MM.1S (cell line): ENCODE data around the gene RPRD1A.

Experiments used
- DNase-seq: peaks from one replicate; pipeline ENCODE4 v3.0.0-alpha.2; 2015
- H2AFZ ChIP-seq: fragments of 300-600 bp; sonication (generic); 2 replicates; pipeline ENCODE4 v1.6.0; 2016; ENCODE audit warnings: antibody characterized with exemption, low read length
- H3F3A ChIP-seq: fragments of 300-600 bp; sonication (generic); 2 replicates; pipeline ENCODE4 v1.6.1; 2016; ENCODE audit warnings: mild to moderate bottlenecking, antibody characterized with exemption, low read length, moderate library complexity, mixed read lengths; ENCODE audit not compliant: insufficient read depth
- H3K27ac ChIP-seq: fragments of 300-600 bp; sonication (generic); 2 replicates; pipeline ENCODE4 v1.5.1; 2016; ENCODE audit warnings: mild to moderate bottlenecking, low read length
- H3K27me3 ChIP-seq: fragments of 300-600 bp; sonication (generic); replicated peaks from 2 replicates; pipeline ENCODE4 v1.6.0; 2016; ENCODE audit warnings: low read length; ENCODE audit not compliant: insufficient read depth
- H3K36me3 ChIP-seq: fragments of 300-600 bp; sonication (generic); replicated peaks from 2 replicates; pipeline ENCODE4 v1.6.1; 2016; ENCODE audit warnings: mild to moderate bottlenecking, low read length, mixed read lengths; ENCODE audit not compliant: insufficient read depth
- H3K4me1 ChIP-seq: fragments of 300-600 bp; sonication (generic); 2 replicates; pipeline ENCODE4 v1.6.1; 2016; ENCODE audit warnings: low read length, mixed read lengths
- H3K4me2 ChIP-seq: fragments of 300-600 bp; sonication (generic); 2 replicates; pipeline ENCODE4 v1.6.0; 2016; ENCODE audit warnings: low read depth, low read length
- H3K4me3 ChIP-seq: fragments of 300-600 bp; sonication (generic); 2 replicates; pipeline ENCODE4 v1.5.1; 2016; ENCODE audit warnings: low read length, mixed read lengths
- H3K79me2 ChIP-seq: fragments of 300-600 bp; sonication (generic); 2 replicates; pipeline ENCODE4 v1.6.1; 2016; ENCODE audit warnings: mixed run types, low read length, mixed read lengths
- H3K9ac ChIP-seq: fragments of 300-600 bp; sonication (generic); 2 replicates; pipeline ENCODE4 v1.6.1; 2016; ENCODE audit warnings: low read length, mixed read lengths
- H3K9me2 ChIP-seq: fragments of 300-600 bp; sonication (generic); replicated peaks from 2 replicates; pipeline ENCODE4 v1.6.1; 2016; ENCODE audit warnings: mild to moderate bottlenecking, low read length, mixed read lengths; ENCODE audit not compliant: insufficient read depth
- H3K9me3 ChIP-seq: fragments of 300-600 bp; sonication (generic); replicated peaks from 2 replicates; pipeline ENCODE4 v1.6.1; 2016; ENCODE audit warnings: mild to moderate bottlenecking, low read length, mixed read lengths; ENCODE audit not compliant: insufficient read depth
- H4K20me1 ChIP-seq: fragments of 300-600 bp; sonication (generic); 2 replicates; pipeline ENCODE4 v1.6.1; 2016; ENCODE audit warnings: mild to moderate bottlenecking, low read length, moderate library complexity, mixed read lengths; ENCODE audit not compliant: insufficient read depth
- EZH2 ChIP-seq: fragments of 300-600 bp; sonication (generic); optimal IDR thresholded peaks from 2 replicates; pipeline ENCODE3; 2017; ENCODE audit warnings: low read depth, mild to moderate bottlenecking, antibody characterized with exemption, low read length, mixed read lengths
- EZH2phosphoT487 ChIP-seq: fragments of 300-600 bp; sonication (generic); IDR thresholded peaks from 2 replicates; pipeline ENCODE4 v1.6.1; 2018; ENCODE audit warnings: antibody characterized with exemption, low read length
- TF ChIP-seq, protein P1 (sequence below): fragments of 300-600 bp; sonication (generic); IDR thresholded peaks from 2 replicates; pipeline ENCODE4 v1.5.1; 2016; ENCODE audit warnings: antibody characterized with exemption, low read length, mixed read lengths

Gene RPRD1A

DNA sequence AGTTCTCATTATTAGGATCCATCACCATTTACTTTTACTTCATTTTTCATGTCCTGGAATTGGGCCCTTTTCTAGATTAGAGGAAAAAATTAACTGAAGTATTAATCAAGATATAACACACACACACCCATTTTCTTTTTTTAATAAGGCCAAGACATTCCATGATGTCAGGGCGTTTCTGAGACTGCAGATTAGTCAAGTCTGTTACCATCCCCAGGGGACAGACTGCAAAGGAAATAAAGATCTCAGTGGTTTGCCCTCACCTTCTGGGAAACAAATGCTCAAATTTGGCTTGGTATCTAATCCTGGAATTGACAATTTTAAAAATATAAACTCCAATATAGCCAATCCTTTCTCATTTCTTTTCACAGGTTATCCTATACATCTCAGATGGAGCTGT, 67.4 kb downstream of the RPRD1A start:
- H3K27ac ChIP-seq, result no peak overlapping the region
- no peak for DNase-seq
- no peak overlapping the region for H2AFZ ChIP-seq
- no peaks in the 10 kb centered on the region for H3K4me1 ChIP-seq
- H3K9me2 ChIP-seq, result no peaks in the 10 kb centered on the region
- no peaks in the 10 kb centered on the region for H3K79me2 ChIP-seq
- H3K36me3 ChIP-seq, result no peaks in the 10 kb centered on the region
- no peaks in the 10 kb centered on the region for H4K20me1 ChIP-seq
- TF ChIP-seq EZH2 (no peak), EZH2phosphoT487 (no peak)
- TF ChIP-seq, protein P1, sequence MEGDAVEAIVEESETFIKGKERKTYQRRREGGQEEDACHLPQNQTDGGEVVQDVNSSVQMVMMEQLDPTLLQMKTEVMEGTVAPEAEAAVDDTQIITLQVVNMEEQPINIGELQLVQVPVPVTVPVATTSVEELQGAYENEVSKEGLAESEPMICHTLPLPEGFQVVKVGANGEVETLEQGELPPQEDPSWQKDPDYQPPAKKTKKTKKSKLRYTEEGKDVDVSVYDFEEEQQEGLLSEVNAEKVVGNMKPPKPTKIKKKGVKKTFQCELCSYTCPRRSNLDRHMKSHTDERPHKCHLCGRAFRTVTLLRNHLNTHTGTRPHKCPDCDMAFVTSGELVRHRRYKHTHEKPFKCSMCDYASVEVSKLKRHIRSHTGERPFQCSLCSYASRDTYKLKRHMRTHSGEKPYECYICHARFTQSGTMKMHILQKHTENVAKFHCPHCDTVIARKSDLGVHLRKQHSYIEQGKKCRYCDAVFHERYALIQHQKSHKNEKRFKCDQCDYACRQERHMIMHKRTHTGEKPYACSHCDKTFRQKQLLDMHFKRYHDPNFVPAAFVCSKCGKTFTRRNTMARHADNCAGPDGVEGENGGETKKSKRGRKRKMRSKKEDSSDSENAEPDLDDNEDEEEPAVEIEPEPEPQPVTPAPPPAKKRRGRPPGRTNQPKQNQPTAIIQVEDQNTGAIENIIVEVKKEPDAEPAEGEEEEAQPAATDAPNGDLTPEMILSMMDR, result no peak
- no peak overlapping the region for H3K4me3 ChIP-seq
- no peaks in the 10 kb centered on the region for H3K9me3 ChIP-seq
- H3F3A ChIP-seq, result no peaks in the 10 kb centered on the region
- no peak overlapping the region for H3K9ac ChIP-seq
- H3K4me2 ChIP-seq, result no peak overlapping the region
- H3K27me3 ChIP-seq, result no peaks in the 10 kb centered on the region

DNA sequence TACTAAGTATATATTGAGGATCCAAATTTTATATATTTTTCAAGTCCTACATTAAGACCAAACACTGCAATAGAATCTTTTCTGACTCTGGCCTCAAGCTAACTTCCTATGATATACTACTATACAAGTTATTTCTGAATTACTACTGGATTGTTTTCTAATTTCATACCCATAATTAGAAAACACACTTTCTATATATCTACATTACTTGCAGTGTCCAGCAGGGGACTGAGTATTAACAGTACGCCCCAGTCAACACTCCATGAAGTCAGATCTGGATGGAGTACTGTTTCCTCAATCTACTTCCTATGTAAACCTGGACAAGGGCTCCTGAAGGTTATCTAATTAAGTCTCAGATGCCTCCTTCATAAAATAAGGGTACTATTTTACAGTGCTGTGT, 68.4 kb downstream of the RPRD1A start:
- H3K9me2 ChIP-seq, result no peaks in the 10 kb centered on the region

DNA sequence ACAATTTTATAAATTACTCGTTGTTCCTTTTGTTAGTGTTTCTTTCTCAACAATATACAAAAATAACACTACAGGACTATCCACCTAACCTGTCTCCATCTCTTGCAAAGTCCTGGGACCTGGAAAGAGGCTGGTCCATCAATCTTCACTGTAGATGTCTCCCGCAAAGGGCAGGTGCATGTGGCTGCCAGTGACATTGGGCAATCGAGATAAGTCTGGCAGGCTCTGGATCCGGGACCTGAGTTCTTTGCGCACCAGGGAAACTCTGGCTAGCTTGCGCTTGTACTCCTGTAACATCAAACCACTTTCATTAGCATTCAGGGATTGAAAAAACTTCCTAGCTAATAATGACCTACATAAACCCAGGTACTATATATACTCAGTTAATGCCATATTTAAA, 74.3 kb downstream of the RPRD1A start:
- H3K9ac ChIP-seq, result no peak overlapping the region
- H4K20me1 ChIP-seq, result no peaks in the 10 kb centered on the region
- H3K27me3 ChIP-seq, result no peaks in the 10 kb centered on the region
- H3K4me1 ChIP-seq, result no peaks in the 10 kb centered on the region
- H3K4me3 ChIP-seq, result no peak overlapping the region
- H3K9me3 ChIP-seq, result no peaks in the 10 kb centered on the region
- TF ChIP-seq, protein P1, result no peak
- TF ChIP-seq EZH2, result no peak
- TF ChIP-seq EZH2phosphoT487, result no peak
- H3K27ac ChIP-seq, result no peak overlapping the region
- no peaks in the 10 kb centered on the region for H3K9me2 ChIP-seq
- no peaks in the 10 kb centered on the region for H3K36me3 ChIP-seq
- H3F3A ChIP-seq, result no peaks in the 10 kb centered on the region
- no peak overlapping the region for H2AFZ ChIP-seq
- no peak overlapping the region for H3K4me2 ChIP-seq
- DNase-seq, result no peak
- no peaks in the 10 kb centered on the region for H3K79me2 ChIP-seq

More for the DNA sequence above, 68.4 kb downstream of the RPRD1A start:
- Histone ChIP-seq H3K9me3 (no peaks in the 10 kb centered on the region), H3K36me3 (no peaks in the 10 kb centered on the region), H3K27me3 (no peaks in the 10 kb centered on the region), H2AFZ (no peak overlapping the region), H3K9ac (no peak overlapping the region), H3K27ac (no peak overlapping the region), H4K20me1 (no peaks in the 10 kb centered on the region), H3F3A (no peaks in the 10 kb centered on the region), H3K4me3 (no peak overlapping the region), H3K4me2 (no peak overlapping the region), H3K79me2 (no peaks in the 10 kb centered on the region), H3K4me1 (no peaks in the 10 kb centered on the region)
- DNase-seq, result no peak
- TF ChIP-seq EZH2, result no peak
- TF ChIP-seq, protein P1, result peak; percentile 24

DNA sequence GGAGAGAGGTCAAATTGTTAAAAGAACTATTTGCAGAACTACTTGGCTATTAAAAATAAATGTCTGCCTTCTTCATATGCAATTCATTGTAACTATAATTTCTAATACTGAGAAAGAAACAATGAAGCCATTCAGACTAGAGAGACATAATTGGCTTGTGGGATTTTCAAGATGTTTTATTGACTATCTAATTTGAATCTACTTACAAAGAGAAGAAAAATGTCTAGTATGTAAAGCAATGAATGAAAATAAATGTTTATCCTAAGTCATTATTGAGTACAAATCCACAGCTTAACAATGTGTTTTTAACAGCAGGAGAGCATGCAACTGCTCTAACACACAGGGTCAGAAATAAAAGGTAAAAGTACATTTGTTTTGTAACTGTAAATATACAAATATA, 75.7 kb downstream of the RPRD1A start:
- Histone ChIP-seq H3F3A (no peaks in the 10 kb centered on the region), H3K4me2 (no peak overlapping the region), H3K9ac (no peak overlapping the region), H4K20me1 (no peaks in the 10 kb centered on the region), H3K36me3 (no peaks in the 10 kb centered on the region), H3K4me3 (no peak overlapping the region), H3K79me2 (no peaks in the 10 kb centered on the region), H3K4me1 (no peaks in the 10 kb centered on the region), H2AFZ (no peak overlapping the region), H3K27ac (no peak overlapping the region), H3K9me3 (no peaks in the 10 kb centered on the region), H3K9me2 (no peaks in the 10 kb centered on the region), H3K27me3 (no peaks in the 10 kb centered on the region)
- TF ChIP-seq EZH2 (no peak), EZH2phosphoT487 (no peak)
- TF ChIP-seq, protein P1, result no peak
- no peak for DNase-seq
